ENCODE data around the gene CRTC2.

CRTC2 gene

DNA sequence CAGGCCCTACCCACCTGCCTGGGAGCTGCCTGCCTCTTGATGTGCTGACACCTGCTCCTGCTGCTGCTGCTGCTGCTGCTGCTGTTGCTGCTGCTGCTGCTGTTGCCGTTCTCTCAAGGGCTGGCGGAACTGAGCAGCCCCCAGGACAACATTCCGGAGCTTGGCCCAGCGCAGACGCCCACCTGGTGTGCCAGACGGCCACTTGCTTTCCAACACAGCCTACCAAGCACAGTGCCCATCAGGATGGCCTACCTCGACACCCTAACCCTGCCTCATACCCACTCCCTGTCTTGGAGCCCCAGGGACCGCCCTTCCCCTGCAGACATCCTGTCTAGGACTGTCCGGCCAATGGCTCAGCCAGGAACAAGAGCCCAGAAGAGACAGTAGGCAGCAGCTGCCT lies 23.7 kb downstream of the CRTC2 start:
- TF ChIP-seq SIN3A (IDR thresholded peaks at IDR 0.05; ENCODE audit: borderline replicate concordance, insufficient read depth, low read length) (no peak), POLR2AphosphoS5 (IDR thresholded peaks at IDR 0.05; ENCODE audit: low read depth, low read length) (no peak), TAF1 (IDR thresholded peaks at IDR 0.05; ENCODE audit: borderline replicate concordance, insufficient read depth, low read length) (no peak), FOXP2 (optimal IDR thresholded peaks at IDR 0.05; ENCODE audit: borderline replicate concordance, extremely low read depth, extremely low read length, insufficient read depth) (no peak)
- TF ChIP-seq, protein P1, sequence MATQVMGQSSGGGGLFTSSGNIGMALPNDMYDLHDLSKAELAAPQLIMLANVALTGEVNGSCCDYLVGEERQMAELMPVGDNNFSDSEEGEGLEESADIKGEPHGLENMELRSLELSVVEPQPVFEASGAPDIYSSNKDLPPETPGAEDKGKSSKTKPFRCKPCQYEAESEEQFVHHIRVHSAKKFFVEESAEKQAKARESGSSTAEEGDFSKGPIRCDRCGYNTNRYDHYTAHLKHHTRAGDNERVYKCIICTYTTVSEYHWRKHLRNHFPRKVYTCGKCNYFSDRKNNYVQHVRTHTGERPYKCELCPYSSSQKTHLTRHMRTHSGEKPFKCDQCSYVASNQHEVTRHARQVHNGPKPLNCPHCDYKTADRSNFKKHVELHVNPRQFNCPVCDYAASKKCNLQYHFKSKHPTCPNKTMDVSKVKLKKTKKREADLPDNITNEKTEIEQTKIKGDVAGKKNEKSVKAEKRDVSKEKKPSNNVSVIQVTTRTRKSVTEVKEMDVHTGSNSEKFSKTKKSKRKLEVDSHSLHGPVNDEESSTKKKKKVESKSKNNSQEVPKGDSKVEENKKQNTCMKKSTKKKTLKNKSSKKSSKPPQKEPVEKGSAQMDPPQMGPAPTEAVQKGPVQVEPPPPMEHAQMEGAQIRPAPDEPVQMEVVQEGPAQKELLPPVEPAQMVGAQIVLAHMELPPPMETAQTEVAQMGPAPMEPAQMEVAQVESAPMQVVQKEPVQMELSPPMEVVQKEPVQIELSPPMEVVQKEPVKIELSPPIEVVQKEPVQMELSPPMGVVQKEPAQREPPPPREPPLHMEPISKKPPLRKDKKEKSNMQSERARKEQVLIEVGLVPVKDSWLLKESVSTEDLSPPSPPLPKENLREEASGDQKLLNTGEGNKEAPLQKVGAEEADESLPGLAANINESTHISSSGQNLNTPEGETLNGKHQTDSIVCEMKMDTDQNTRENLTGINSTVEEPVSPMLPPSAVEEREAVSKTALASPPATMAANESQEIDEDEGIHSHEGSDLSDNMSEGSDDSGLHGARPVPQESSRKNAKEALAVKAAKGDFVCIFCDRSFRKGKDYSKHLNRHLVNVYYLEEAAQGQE (IDR thresholded peaks at IDR 0.05; ENCODE audit: insufficient read depth in 1 of 2, low read depth in 2 of 2, low read length in 2 of 2) = no peak

DNA sequence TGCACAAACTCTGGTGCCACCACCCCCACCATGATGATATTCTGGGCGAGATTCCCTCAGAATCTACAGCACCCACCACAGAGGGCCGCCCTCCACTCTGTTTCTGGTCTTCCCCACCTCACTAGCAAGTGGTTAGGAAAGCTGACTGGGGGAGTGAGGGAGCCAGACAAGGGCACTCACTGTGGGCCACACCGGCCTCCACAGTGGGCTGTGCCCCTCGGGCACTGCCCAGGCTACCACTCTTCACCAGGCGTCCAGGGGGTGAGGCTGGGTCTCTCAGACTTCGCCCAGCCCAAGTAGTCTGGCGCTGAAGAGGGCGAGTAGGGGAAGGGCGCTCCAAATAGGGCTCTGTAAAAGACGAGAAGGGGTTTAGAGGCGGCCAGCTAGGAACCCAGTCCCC lies 24.5 kb downstream of the CRTC2 start:
- TF ChIP-seq FOXP2 (optimal IDR thresholded peaks at IDR 0.05; ENCODE audit: borderline replicate concordance, extremely low read depth, extremely low read length, insufficient read depth) (no peak), POLR2AphosphoS5 (IDR thresholded peaks at IDR 0.05; ENCODE audit: low read depth, low read length) (no peak), SIN3A (IDR thresholded peaks at IDR 0.05; ENCODE audit: borderline replicate concordance, insufficient read depth, low read length) (no peak), TAF1 (IDR thresholded peaks at IDR 0.05; ENCODE audit: borderline replicate concordance, insufficient read depth, low read length) (no peak)
- TF ChIP-seq, protein P1 (IDR thresholded peaks at IDR 0.05; ENCODE audit: insufficient read depth in 1 of 2, low read depth in 2 of 2, low read length in 2 of 2) = no peak

- TF ChIP-seq FOXP2 (optimal IDR thresholded peaks at IDR 0.05; ENCODE audit: borderline replicate concordance, extremely low read depth, extremely low read length, insufficient read depth) (no peak), TAF1 (IDR thresholded peaks at IDR 0.05; ENCODE audit: borderline replicate concordance, insufficient read depth, low read length) (no peak), POLR2AphosphoS5 (IDR thresholded peaks at IDR 0.05; ENCODE audit: low read depth, low read length) (no peak), SIN3A (IDR thresholded peaks at IDR 0.05; ENCODE audit: borderline replicate concordance, insufficient read depth, low read length) (no peak)
- TF ChIP-seq, protein P1 (IDR thresholded peaks at IDR 0.05; ENCODE audit: insufficient read depth in 1 of 2, low read depth in 2 of 2, low read length in 2 of 2) = no peak
Measured at GRCh38 chr1:153933430-153933829, 25.0 kb downstream of the CRTC2 start.

- TF ChIP-seq FOXP2 (optimal IDR thresholded peaks at IDR 0.05; ENCODE audit: borderline replicate concordance, extremely low read depth, extremely low read length, insufficient read depth) (no peak), SIN3A (IDR thresholded peaks at IDR 0.05; ENCODE audit: borderline replicate concordance, insufficient read depth, low read length) (no peak), POLR2AphosphoS5 (IDR thresholded peaks at IDR 0.05; ENCODE audit: low read depth, low read length) (no peak), TAF1 (IDR thresholded peaks at IDR 0.05; ENCODE audit: borderline replicate concordance, insufficient read depth, low read length) (no peak)
- TF ChIP-seq, protein P1 (IDR thresholded peaks at IDR 0.05; ENCODE audit: insufficient read depth in 1 of 2, low read depth in 2 of 2, low read length in 2 of 2) = no peak
Measured at GRCh38 chr1:153932156-153933131, 26.0 kb downstream of the CRTC2 start.
